ENCODE data around the gene RABGAP1L. TPM values are rescaled to one million over a fixed set of nuclear protein-coding genes. Genes with fewer than 3 reads are reported as not detected.

Gene RABGAP1L
- total and polyA plus RNA-seq, 4 donors: 4.8 to 53.5 (median 18.8) TPM

GRCh38 chr1:174269989-174270651, 110.8 kb downstream of the RABGAP1L start:
- H3K27me3 ChIP-seq (ENCODE audit: control insufficient read depth in 4 of 4, insufficient read depth in 4 of 4, low read length in 3 of 4): no peaks in the 10 kb centered on the region
- no peaks in the 10 kb centered on the region for H3K36me3 ChIP-seq (ENCODE audit: control insufficient read depth in 4 of 4, insufficient read depth in 3 of 4, low read depth in 1 of 4, low read length in 3 of 4)
- H3K4me3 ChIP-seq (ENCODE audit: low read depth in 1 of 3, low read length in 3 of 3): no peak overlapping the region
- DNase-seq (ENCODE audit: low spot score): no peak
- H3K9ac ChIP-seq (ENCODE audit: low read depth in 1 of 2, low read length in 2 of 2): no peak overlapping the region
- peaks cover 0 to 26% (median 13%) of the 10 kb centered on the region in 4 donors for H3K4me1 ChIP-seq (ENCODE audit: control insufficient read depth in 4 of 4, insufficient read depth in 4 of 4, low read length in 3 of 4)
- TF ChIP-seq RXRA (IDR thresholded peaks at IDR 0.05): peak; percentile 47 to 71
- TF ChIP-seq HNF4A (conservative IDR thresholded peaks at IDR 0.05): peak; percentile 75 to 76
- peak; percentile 36 for TF ChIP-seq SP1 (IDR thresholded peaks at IDR 0.05)
- TF ChIP-seq FOXA1 (IDR thresholded peaks at IDR 0.05): no peak
- TF ChIP-seq RAD21 (IDR thresholded peaks at IDR 0.05): peak in 1 of 2 donors; percentile 3
- no peaks in the 10 kb centered on the region for H3K9me3 ChIP-seq (ENCODE audit: control insufficient read depth in 4 of 4, low read length in 3 of 4)
- H3K27ac ChIP-seq (ENCODE audit: low read depth in 1 of 2, low read length in 2 of 2): peak overlapping the region in 1 of 2 donors; percentile 45
- 38% methylated on average over 1 of the region's 1 CpG for WGBS

- H3K4me1 ChIP-seq (ENCODE audit: control insufficient read depth in 4 of 4, insufficient read depth in 4 of 4, low read length in 3 of 4): peaks cover 0 to 12% (median 5%) of the 10 kb centered on the region in 4 donors
- TF ChIP-seq FOXA1 (IDR thresholded peaks at IDR 0.05): no peak
- TF ChIP-seq RAD21 (IDR thresholded peaks at IDR 0.05): no peak
- no peak for TF ChIP-seq MAX (IDR thresholded peaks at IDR 0.05)
- no peak for TF ChIP-seq YY1 (IDR thresholded peaks at IDR 0.05)
- no peak for TF ChIP-seq HNF4G (IDR thresholded peaks at IDR 0.05)
- TF ChIP-seq HNF4A (conservative IDR thresholded peaks at IDR 0.05): no peak
- TF ChIP-seq JUND (IDR thresholded peaks at IDR 0.05): no peak
- TF ChIP-seq SP1 (IDR thresholded peaks at IDR 0.05): no peak
- TF ChIP-seq CTCF (IDR thresholded peaks at IDR 0.05; ENCODE audit: low read depth, low read length, missing input control): no peak
- no peak for TF ChIP-seq ATF3 (IDR thresholded peaks at IDR 0.05)
- TF ChIP-seq EGR1 (IDR thresholded peaks at IDR 0.05; ENCODE audit: low read depth in 2 of 2): no peak
- no peak for TF ChIP-seq GABPA (IDR thresholded peaks at IDR 0.05 in 1 of 2, conservative IDR thresholded peaks at IDR 0.05 in 1 of 2)
- TF ChIP-seq RXRA (IDR thresholded peaks at IDR 0.05): no peak
- TF ChIP-seq REST (IDR thresholded peaks at IDR 0.05): no peak
- no peak for DNase-seq (ENCODE audit: low spot score)
- H3K36me3 ChIP-seq (ENCODE audit: control insufficient read depth in 4 of 4, insufficient read depth in 3 of 4, low read depth in 1 of 4, low read length in 3 of 4): no peaks in the 10 kb centered on the region
- H3K27me3 ChIP-seq (ENCODE audit: control insufficient read depth in 4 of 4, insufficient read depth in 4 of 4, low read length in 3 of 4): no peaks in the 10 kb centered on the region
- H3K9me3 ChIP-seq (ENCODE audit: control insufficient read depth in 4 of 4, low read length in 3 of 4): no peaks in the 10 kb centered on the region
- H3K9ac ChIP-seq (ENCODE audit: low read depth in 1 of 2, low read length in 2 of 2): no peak overlapping the region
- no peak overlapping the region for H3K4me3 ChIP-seq (ENCODE audit: low read depth in 1 of 3, low read length in 3 of 3)
- no peak overlapping the region for H3K27ac ChIP-seq (ENCODE audit: low read depth in 1 of 2, low read length in 2 of 2)
These were observed 113.9 kb downstream of the RABGAP1L start for GRCh38 chr1:174273190-174273589.

Data from liver (tissue), 9 donors.